Stimulated activated CD4-positive, alpha-beta T cell treated with anti-CD3 and anti-CD28 coated beads, Interleukin-4, amount 100 ng/mL, for 48 hours (primary cell): ENCODE results near the gene FAF1.

Source experiments
- DNase-seq, 2 donors: peaks; one replicate each; pipeline ENCODE4 v3.0.0-alpha.2; 2020; ENCODE audit warnings: low read depth in 2 of 2

The FAF1 gene

GRCh38 chr1:50427086-50427817 is 532.8 kb downstream of the FAF1 start:
- no peak for DNase-seq

GRCh38 chr1:50426702-50427085 is 533.4 kb downstream of the FAF1 start:
- no peak for DNase-seq

GRCh38 chr1:50426108-50426700 is 533.9 kb downstream of the FAF1 start:
- no peak for DNase-seq

GRCh38 chr1:50425376-50426107 is 534.5 kb downstream of the FAF1 start:
- DNase-seq = no peak

- DNase-seq = no peak
Measured at GRCh38 chr1:50424884-50425375, 535.1 kb downstream of the FAF1 start.

GRCh38 chr1:50424045-50424883 is 535.8 kb downstream of the FAF1 start:
- DNase-seq = no peak

GRCh38 chr1:50423670-50424000 is 536.4 kb downstream of the FAF1 start:
- DNase-seq = no peak

- no peak for DNase-seq
Measured at GRCh38 chr1:50422946-50423669, 537.0 kb downstream of the FAF1 start, which contains the start of gene DMRTA2. Gene DMRTA2 (minus strand): TSS chr1:50423443. CDS start chr1:50421536, 1,907 bp downstream.

- DNase-seq = no peak
Measured at GRCh38 chr1:50422675-50422945, 537.5 kb downstream of the FAF1 start.

- DNase-seq = no peak
Measured at GRCh38 chr1:50421768-50422674, 538.0 kb downstream of the FAF1 start.

GRCh38 chr1:50421366-50421748 is 538.7 kb downstream of the FAF1 start:
- no peak for DNase-seq

GRCh38 chr1:50420689-50421365 is 539.2 kb downstream of the FAF1 start:
- DNase-seq = no peak

- DNase-seq = no peak
Measured at GRCh38 chr1:50419907-50420677, 540.0 kb downstream of the FAF1 start.

GRCh38 chr1:50419192-50419906 is 540.7 kb downstream of the FAF1 start:
- no peak for DNase-seq

GRCh38 chr1:50418600-50419109 is 541.4 kb downstream of the FAF1 start:
- DNase-seq = no peak

- no peak for DNase-seq
Measured at GRCh38 chr1:50417946-50418599, 542.0 kb downstream of the FAF1 start.

GRCh38 chr1:50417507-50417906 is 542.6 kb downstream of the FAF1 start:
- no peak for DNase-seq
